ENCODE data around the gene TTC6. TPM values are rescaled to one million over a fixed set of nuclear protein-coding genes. Genes with fewer than 3 reads are reported as not detected.

Gene TTC6
- total RNA-seq, 2 experiments from 2014 or later, result not detected

DNA sequence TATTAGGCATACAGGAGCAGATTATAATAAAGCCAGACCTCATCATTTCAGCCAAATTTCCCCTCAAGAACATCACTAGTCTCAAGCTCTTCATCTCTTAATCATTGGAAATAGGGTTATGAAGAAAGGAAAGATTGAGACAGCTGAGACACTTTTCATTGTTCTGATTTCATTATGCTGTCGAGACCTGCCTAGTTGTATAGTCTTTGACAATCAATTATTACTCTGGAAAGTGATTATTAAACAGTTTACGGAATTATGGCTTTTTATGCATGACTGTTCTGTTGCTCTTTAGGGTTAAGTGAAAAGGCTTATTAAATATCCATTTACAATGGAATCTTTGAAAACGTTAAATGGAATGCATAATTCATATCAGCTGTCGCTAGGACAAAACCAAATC lies 48.3 kb downstream of the TTC6 start:
- no peak for ATAC-seq
- ChIA-PET CTCF (no interaction called here), POLR2A (no interaction called here)
- TF ChIP-seq, protein P1, sequence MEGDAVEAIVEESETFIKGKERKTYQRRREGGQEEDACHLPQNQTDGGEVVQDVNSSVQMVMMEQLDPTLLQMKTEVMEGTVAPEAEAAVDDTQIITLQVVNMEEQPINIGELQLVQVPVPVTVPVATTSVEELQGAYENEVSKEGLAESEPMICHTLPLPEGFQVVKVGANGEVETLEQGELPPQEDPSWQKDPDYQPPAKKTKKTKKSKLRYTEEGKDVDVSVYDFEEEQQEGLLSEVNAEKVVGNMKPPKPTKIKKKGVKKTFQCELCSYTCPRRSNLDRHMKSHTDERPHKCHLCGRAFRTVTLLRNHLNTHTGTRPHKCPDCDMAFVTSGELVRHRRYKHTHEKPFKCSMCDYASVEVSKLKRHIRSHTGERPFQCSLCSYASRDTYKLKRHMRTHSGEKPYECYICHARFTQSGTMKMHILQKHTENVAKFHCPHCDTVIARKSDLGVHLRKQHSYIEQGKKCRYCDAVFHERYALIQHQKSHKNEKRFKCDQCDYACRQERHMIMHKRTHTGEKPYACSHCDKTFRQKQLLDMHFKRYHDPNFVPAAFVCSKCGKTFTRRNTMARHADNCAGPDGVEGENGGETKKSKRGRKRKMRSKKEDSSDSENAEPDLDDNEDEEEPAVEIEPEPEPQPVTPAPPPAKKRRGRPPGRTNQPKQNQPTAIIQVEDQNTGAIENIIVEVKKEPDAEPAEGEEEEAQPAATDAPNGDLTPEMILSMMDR (IDR thresholded peaks at IDR 0.05), result no peak
- Mint-ChIP-seq H3K4me1 (ENCODE audit: low read depth) (no peaks in the 10 kb centered on the region), H3K27me3 (no peaks in the 10 kb centered on the region), H3K4me3 (no peak overlapping the region), H3K27ac (no peak overlapping the region), H3K36me3 (ENCODE audit: low read depth) (no peaks in the 10 kb centered on the region), H3K9me3 (no peaks in the 10 kb centered on the region)
- intact Hi-C loops (cut with micrococcal nuclease), result no loop called here
- no peak for DNase-seq

Other genes starting within 250 kb of the TTC6 start
- not detected for gene FOXA1, start 380 bp upstream of the TTC6 start, total RNA-seq